NCI-H345 treated with DMSO at 0.1 percent for 48 hours (cell line): Measurements from ENCODE around the gene ARTN.

ENCODE experiments used
- DNase-seq: peaks from one replicate; lab custom pipeline; 2025; ENCODE audit not compliant: unreplicated experiment; lab: John Stamatoyannopoulos, UW

The ARTN gene

GRCh38 chr1:43984855-43985254 is 51.3 kb downstream of the ARTN start:
- no peak for DNase-seq

DNA sequence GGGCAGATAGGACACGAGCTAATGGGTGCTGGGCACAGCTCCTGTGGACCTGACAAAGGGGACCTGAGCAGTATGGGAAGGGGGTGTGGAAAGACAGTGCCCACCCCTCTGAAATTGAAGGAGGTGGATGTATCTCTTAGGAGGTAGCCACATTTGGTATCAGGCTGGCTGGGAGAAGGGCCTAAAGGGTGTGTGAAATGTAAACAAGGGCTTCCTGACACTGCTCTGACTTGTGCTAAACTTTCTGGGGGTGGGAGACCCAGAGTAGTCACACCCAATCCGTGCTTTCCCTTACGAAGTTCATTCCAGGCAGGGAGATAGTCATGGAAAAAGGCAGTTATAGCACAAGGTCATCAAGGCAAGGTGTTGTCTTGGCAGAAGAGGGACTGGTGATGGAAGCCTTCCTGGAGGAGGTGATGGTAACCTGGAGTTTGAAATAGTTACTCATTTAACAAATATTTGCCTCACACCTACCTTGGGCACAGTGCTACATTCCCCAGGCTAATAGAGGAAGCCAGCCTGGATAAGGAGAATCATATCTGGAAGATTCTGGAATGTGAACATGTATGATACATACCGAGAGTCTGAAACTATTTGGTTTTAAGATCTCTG is 52.5 kb downstream of the ARTN start:
- no peak for DNase-seq

GRCh38 chr1:43986712-43987111 is 53.1 kb downstream of the ARTN start:
- DNase-seq, result no peak
